ENCODE results near the gene PTPA.

PTPA gene

DNA sequence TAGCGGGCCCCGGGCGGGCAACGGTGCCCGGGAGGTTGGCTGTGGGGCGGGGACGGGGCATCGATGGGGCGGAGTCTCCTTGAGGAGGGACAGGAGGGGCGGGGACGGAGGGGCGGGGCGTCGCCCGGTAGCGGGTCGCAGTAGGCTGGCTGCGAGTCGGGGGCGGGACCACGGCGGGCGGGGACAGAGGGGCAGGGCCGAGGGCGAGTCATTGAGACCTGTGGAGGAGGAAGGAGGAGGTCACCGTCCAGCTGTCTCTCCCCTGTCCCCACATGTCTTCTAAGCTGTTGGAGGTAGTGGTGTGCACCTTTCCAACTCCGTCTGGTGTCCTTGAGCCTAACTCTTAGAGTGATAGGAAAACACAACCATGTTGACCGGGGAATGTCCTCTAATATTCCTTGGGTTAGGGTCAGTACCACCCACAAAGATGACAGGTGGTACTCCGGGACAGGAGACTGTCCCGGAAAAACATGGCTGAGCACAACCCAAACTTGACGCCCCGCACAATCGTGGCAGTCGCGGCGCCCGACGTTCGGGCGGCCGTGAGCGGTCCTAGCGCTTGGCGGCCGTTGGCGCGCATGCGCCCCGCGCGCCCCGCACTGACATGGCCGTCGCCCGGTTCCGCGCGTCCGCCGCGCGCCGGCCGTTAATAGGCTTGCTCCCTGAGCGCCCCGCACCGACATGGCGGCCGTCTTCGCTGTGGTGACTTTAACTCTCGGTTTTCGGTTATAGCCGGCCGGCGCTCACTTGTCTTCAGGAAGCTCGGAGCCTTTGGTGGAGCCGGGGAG, at the start of gene PTPA, which contains the start of gene CRAT:
PTPA (plus strand) TSS at position 676 of the 788 bp plus-strand sequence. CDS start 186 bp downstream, outside the sequence.
CRAT (minus strand) TSS at position 54 of the 788 bp plus-strand sequence. CDS start 284 bp downstream, outside the sequence.
- peak; percentile 81 to 91 for DNase-seq

DNA sequence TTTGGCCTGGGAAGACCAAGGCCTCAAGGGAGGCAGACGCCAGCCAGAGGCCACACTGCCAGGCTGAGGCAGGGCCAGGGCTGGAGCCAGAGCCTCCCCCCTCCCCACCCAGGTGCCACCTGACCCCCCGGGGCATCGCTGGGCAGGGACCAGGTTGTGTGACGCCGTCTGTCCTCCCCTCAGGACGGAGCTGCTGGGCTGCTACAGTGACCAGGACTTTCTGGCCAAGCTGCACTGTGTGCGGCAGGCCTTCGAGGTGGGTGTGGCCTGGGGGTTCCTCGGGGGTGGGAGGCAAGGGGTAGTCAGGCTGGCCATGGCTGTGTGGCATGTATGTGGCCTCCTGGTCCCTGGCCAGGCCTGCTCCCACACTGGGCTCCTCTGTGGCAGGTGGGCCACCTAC, 48.2 kb upstream of the PTPA start:
- DNase-seq, result no peak

DNA sequence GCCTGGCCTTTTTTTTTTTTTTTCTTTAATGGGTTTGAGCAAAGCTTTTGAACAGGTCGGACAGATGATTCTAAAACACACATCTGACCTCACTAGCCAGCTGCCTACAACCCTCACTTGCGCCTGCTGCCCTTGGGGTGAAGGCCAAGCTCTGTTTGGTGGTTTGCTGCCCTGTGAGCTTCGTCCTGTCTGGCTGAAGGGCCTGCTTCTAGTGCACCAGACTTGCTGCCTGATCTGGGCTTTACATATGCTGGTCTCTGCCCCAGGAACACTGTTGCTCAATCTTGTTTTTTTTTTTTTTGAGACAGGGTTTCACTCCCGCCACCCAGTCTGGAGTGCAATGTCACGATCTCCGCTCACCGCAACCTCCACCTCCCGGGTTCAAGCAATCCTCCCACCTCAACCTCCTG, 46.7 kb upstream of the PTPA start:
- DNase-seq, result no peak

DNA sequence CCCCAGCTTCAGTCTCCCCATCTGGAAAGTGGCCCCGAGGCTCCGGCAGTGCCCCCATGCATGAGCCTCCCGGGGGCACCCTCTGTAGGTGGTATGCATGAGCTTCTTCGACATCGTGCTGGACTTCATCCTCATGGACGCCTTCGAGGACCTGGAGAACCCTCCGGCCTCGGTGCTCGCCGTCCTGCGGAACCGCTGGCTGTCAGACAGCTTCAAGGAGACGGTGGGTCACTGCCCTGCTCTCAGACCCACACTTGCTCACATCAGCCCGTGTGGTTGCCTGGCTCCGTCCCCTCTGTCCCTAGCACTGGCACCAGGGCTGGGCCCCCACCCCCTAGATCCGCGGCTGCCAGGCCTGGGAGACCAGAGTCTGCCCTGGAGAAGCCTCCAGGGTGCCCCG, 43.1 kb upstream of the PTPA start:
- DNase-seq, result no peak

DNA sequence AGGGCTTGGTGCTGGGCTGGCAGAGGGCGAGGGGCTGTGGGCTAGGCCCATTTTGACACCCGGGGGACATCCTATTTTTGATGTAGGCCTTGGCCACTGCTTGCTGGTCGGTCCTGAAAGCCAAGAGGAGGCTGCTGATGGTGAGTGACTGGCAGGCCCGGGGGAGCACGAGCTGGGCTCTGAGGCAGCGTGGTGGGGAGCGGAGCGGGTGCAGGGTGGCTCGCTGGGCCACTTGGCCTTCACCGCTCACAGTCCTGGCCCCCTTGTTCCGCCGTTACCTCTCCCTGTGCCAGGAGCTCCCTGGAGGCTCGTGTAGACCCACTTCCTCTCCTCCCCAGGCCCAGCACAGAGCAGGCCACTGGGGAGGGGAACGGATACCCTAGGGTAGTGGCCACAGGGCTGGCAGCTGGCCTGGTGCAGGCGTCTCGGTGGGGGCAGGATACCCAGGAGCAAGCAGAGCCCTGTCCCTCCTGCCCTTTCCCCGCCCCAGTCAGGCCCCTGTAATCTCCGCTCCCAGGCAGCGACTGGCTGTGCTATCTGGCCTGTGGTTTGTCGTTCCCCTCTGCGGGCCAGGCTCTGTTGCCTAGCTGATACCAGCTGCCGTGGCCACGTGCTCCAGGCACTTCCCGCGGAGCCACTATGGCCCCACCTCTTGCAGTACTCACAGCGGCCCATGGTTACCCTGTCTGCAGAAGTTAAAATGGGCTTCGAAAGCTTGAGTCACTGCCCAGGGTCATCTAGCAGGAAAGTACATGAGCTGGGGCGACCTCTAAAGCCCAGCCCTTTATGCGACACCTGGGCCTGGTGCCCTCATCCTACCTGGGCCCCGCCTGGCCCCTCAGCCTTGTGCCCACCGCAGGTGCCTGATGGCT, 42.0 kb upstream of the PTPA start:
- no peak for DNase-seq

DNA sequence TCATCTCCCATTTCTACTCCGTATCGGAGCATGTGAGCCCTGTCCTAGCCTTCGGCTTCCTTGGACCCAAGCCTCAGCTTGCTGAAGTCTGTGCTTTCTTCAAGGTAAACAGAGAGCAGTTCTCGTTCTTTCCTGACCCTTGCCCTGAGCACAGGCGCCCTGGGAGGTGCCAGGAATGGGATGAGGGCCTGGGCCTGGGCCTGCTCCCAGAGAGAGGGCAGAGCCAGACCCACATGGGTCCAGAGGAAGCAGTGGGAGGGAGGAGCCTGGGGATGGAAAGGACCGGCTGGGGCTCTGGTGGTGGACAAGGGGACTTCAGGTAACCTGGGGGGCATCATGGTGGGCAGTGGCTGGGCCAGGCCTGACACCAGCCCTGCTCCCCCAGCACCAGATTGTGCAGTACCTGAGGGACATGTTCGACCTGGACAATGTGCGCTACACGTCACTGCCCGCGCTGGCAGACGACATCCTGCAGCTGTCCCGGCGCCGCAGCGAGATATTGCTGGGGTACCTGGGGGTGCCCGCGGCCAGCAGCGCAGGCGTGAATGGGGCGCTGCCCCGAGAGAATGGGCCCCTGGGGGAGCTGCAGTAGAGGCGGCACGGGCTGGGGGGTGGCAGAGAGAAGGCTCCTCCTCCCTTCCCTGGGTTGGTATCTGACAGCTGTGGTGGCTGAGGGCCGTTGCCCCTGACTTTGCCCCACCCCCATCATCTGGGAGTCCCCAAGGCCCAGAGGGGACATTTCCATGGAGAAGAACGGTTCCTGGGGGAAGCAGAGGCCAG, 41.2 kb upstream of the PTPA start:
- no peak for DNase-seq

DNA sequence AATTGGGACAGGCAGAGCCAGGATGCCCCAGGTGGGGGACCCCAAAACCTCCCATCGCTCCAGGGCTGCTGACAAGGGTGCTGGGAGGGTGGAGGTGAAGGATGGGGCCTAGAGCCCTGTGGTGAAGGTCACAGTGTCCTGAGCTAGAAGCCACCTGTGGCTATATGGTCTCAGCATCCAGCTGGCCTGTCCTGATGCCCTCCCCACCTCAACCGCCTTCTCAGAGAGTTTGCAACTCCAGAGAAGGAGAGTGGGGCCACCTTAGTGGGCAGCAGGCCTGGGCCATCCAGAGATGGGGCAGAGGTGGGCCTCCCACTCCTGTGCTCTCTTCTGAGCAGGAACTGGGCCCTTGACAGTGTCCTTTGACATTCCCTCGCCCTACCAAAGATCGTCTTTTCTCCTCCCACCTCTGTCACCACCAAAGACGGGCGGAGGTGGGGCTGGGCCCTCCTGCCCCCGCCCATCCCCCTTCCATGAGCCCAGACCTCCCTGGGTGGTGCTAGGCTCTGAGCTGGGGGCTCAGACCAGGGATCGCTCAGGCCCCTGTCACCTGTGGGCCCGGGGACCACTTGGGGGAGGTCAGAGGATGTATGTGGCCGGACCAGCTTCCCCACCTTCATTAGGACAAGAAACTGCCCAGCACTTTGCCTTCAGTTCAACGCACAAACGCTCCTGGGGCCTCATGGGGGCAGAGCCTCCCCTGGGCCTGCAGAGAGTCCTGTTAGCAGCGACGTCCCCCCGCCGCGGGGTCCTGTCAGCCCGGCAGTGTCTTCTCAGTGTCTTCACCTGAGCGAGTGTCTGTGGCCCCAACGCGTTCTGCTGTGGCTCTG, 40.3 kb upstream of the PTPA start:
- no peak for DNase-seq

DNA sequence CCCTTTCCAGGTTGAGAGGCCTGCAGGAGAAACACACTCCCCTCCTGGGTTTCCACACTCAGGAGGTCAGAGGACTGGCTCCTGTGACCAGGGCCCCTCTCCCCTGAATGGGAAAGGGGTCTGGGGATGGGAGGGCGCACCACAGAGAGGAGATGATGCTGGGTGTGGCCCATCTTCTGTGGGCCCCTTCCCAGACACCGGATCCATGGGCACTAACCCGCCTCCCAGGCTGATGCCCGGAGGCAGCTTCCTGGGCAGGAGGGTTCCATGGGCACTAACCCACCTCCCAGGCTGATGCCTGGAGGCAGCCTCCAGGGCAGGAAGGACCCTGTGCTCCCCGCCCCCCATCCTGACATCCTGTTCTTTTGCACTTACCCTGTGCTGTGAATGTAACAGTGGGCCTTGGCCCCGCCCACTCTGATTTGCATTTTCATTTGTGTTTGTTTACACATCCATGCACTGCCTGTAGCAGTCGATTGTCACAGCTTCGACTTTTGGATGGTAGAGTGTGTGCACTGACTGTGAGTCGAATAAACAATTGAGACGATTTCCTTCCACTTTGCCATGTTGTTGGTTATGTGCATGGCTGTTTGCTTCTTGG, 39.6 kb upstream of the PTPA start:
- no peak for DNase-seq

DNA sequence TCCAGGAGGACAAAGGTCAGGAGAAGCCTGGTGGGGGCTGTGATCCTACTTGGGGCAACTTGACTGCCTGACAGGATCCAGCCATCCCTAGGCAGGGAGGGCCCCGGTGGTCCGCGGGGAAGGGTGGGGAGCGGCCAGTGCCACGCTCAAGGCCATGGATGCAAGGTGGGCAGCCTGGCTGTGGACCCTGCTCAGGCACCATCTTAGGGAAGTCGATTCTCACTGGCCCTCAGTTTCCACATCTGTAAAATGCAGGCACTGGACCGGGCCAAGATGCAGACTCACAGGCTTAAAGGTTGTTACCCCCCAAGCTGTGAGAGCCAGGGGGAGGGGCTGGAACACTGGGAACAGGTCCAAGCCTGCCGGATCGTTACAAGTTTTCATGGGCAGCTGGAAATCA, 39.0 kb upstream of the PTPA start:
- DNase-seq, result no peak

DNA sequence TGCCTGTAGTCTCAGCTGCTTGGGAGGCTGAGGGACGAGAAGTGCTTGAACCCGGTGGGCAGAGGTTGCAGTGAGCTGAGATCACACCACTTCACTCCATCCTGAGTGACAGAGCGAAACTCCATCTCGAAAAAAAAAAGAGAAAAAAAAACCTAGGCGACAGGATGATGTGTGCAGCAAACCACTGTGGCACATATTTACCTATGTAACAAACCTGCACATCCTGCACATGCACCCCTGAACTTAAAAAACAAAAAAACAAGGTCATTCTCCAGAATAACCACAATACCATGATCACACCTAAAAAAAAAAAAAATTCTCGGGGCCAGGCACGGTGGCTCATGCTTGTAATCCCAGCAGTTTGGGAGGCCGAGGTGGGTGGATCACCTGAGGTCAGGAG, 37.8 kb upstream of the PTPA start:
- DNase-seq, result no peak

DNA sequence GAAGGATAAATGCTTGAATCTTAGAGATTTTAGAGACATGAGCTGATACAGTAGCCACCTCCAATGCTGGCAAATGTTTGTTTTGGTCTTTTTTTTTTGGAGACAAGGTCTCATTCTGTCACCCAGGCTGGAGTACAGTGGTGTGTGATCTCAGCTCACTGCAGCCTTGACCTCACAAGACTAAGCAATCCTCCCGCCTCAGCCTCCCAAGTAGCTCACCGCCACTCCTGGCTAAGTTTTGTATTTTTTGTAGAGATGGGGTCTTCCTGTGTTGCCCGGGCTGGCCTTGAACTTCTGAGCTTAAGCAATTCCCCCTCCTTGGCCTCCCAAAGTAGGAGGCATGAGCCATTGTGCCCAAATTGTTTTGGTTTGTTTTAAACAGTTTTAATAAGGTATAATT, 37.1 kb upstream of the PTPA start:
- no peak for DNase-seq

DNA sequence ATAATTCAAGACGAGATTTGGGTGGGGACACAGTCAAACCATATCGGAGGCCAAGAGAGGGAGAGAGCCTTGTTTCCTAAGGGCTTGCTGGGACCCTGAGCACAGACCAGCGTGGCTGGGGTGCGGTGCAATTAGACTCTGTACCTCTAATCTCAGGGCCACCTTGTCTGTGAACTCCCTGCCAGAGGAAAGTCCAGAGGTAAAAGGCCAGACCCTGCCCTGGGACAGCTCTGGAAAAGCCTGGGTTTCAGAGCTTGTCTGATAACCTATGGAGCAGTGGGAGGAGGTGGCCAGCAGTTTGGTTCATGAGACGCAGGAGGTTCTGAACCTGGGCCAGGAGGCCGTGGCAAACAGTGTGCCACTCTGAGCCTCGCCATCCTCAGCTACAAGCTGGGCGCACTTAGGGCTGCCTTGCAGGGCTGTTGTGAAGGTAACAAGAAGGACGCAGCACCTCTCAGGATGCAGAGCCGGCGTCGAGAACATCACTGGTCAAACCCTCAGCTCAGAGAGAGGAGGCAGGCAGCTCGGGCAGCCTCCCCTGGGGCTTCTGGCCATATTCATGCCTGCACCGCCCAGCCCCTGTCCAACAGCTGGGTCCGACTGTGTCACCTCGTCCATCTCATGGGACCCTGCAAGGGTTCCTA, 35.1 kb upstream of the PTPA start:
- no peak for DNase-seq

DNA sequence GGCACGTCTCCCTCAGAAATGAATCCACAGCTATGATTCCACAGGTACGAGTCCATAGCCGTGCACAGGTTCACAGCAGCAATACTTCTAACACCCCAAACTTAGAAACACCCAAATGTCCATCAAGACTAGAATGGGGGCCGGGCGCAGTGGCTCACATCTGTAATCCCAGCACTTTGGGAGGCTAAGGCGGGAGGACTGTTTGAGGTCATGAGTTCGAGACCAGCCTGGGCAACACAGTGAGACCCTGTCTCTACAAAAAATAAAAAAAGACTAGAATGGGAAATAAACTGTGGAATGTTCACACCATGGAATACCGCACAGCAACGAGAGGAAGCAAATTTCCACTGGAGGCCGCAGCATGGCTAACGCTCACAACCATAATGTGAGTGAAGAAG, 34.6 kb upstream of the PTPA start:
- DNase-seq, result no peak

DNA sequence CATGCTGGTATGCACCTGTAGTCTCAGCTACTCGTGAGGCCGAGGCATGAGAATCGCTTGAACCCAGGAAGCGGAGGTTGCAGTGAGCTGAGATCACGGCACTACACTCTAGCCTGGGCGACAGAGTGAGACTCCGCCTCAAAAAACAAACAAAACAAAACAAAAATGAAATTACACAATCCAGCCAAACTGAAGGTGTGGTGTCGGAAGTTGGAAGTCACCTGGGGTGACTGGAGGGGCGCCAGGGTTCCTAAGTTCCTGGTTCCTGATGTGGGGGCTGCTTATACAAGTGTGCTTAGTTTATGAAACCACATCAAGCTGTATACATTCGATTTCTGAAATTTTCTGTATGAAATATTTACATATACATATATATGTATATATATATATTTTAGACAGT, 34.0 kb upstream of the PTPA start:
- DNase-seq, result no peak

DNA sequence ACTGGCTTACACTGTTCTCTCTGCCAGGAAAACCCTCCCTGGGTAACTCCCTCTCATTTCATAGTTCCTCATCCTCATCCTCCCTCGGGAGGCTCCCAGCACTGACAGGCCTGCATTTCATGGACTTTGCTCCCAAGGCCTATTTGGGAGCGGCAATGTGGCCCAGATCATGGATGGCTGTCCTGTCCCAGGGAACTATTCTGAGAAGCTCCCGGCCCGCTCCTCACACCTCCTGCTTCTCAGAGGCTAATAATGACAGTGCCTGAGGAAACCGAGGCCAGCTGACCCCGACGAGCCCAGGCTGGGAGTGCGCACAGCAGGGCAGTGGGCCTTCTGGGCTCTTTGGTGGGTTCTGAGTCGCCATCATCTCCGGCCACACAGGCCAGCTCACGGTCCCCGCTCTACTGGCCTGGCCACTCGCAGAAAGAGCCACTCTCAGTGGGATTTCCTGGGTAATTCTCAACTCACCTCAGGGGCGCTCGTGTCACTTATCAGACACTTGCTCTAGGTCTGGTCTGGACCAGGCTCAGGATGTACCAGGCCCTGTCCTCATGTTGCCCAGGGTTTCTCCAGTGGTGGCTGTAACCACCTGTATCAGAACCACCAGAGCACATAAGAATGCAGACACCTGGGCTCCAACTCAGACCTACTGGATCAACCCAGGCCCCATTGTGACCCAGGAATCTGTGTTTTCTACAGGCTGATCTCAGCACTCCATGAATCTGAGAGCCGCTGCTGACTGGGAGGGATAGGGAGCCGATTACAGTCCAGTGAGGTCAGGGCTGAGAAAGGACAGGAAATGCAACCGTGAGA, 32.3 kb upstream of the PTPA start:
- no peak for DNase-seq

DNA sequence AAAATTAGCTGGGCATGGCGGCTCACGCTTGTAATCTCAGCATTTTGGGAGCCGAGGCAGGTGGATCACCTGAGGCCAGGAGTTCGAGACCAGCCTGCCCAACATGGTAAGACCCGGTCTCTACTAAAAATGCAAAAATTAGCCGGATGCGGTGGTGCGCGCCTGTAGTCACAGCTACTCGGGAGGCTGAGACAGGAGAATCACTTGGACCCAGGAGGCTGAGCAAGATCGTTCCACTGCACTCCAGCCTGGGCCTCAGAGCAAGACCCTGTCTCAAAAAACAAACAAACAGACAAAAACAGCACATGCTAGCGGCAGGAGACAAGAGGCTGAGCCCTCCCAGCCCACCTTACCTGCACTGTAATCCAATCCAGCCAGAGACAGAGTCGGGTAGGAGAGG, 31.4 kb upstream of the PTPA start:
- no peak for DNase-seq

DNA sequence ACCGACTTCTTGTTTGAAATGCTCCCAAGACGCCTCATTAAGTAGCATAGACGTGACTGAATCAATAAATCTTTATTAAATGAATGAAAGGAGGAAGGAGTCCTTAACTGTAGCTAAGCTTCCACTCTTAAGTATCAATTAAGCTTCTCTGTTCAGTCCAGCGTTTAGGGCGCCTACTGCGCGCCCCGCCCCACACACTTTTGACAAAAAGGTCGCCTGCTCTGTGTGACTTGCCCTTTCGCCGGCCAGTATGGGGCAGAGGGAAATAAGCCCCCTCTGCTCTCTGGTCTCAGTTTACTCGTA, 31.0 kb upstream of the PTPA start:
- DNase-seq, result no peak

DNA sequence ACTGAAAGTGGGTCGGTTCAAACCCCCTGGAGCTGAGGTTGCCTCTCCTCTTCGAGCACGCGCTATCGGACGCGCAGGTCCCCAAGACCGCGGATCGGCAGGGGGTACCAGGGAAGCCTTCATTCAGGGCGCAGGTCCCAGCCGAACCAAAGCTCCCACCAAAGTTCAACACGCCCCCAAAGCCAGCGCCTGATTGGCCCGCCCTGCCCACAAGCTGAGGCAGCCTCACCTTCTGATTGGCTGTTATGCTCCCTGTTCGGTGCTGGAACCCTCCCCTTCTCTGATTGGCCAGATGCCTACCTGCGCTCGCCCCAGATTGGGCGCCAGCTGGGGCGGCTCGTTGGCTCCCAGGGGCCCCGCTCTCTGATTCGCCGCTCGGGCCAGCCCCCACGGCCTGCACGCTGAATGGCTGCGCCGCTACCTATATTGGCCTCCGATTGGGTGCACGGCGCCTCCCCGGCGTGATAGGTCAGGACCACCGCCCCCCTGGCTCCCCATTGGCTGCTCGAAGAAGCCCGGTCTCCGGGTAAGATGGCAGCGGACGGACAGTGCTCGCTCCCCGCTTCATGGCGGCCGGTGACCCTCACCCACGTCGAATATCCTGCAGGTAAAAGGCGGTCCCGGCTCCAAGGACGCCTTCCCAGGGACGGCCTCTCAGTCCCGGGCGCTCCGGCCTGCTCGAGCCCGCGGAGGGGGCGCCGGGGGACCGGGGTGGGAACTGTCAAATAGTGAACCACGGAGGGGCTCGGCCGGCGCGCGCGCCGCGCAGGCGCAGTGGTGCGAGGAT, 30.4 kb upstream of the PTPA start, which contains the start of gene DOLPP1:
DOLPP1 (plus strand) TSS at position 511 of the 787 bp plus-strand sequence; CDS start at position 532, 21 bp downstream.
- DNase-seq, result peak; percentile 99

DNA sequence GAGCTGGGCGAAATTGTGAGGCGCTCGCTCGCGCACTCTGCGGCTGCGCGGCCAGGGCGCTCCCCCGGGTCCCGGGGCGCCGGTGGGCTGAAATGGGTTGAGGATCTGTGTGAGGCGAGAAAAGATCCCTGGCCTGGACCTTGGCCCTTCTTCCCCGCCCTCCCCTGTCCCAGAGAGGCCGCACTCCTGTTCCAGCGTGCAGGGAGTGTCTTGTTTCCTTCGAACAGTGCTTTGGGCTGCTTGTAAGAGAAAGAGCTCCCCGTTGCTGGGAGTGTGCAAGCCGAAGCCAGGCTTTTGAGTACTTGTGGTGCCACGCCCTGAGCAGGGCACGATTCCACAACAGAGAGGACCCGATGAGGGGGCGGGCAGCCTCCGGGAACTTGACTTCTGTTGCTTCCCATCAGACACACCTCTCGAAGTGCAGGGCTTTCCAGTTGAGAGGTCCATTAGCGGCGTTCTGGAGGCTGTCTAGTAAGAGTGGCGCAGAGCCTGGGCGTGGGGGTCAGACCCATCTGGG, 29.8 kb upstream of the PTPA start:
- DNase-seq, result no peak
